Left renal cortex interstitium (tissue), 4 donors: ENCODE measurements around the gene ATP1B1. TPM values are rescaled to one million over a fixed set of nuclear protein-coding genes. Genes with fewer than 3 reads are reported as not detected.
"Not testable (repeated sequence)": the region's sequence is repeated elsewhere in the genome, so short reads cannot be mapped to it uniquely, and the experiment has no call there.

Experiments
- DNase-seq, 4 donors: peaks; one replicate each; pipeline ENCODE4 v3.0.0-alpha.2; 2013; ENCODE audit warnings: low read depth in 4 of 4, low spot score in 2 of 4, missing footprints in 1 of 4
- polyA plus RNA-seq, 4 donors: library from polyadenylated mRNA; unstranded; fragments of 120-200 nt; gene quantifications; one replicate each; pipeline ENCODE4 v1.2.1, GENCODE V29; 2013; ENCODE audit not compliant: insufficient read length in 4 of 4

ATP1B1 gene
- polyA plus RNA-seq, 4 donors = 422 to 555 (median 490) TPM

- DNase-seq = no peak
Measured at GRCh38 chr1:169138866-169139670, 32.6 kb downstream of the ATP1B1 start.

- no peak for DNase-seq
Measured at GRCh38 chr1:169141356-169141755, 34.9 kb downstream of the ATP1B1 start.

- DNase-seq = no peak
Measured at GRCh38 chr1:169142129-169142528, 35.6 kb downstream of the ATP1B1 start.

- DNase-seq = no peak
Measured at GRCh38 chr1:169143346-169143745, 36.9 kb downstream of the ATP1B1 start.

GRCh38 chr1:169143984-169144383, 37.5 kb downstream of the ATP1B1 start:
- DNase-seq = no peak

GRCh38 chr1:169144941-169145626, 38.6 kb downstream of the ATP1B1 start:
- DNase-seq = no peak

GRCh38 chr1:169146576-169147214, 40.2 kb downstream of the ATP1B1 start:
- DNase-seq = no peak

- DNase-seq = peak in 1 of 4 donors; percentile 52
Measured at GRCh38 chr1:169148472-169149252, 42.2 kb downstream of the ATP1B1 start.

- no peak for DNase-seq
Measured at GRCh38 chr1:169149555-169150286, 43.2 kb downstream of the ATP1B1 start.

GRCh38 chr1:169150641-169151337, 44.3 kb downstream of the ATP1B1 start:
- DNase-seq = no peak

GRCh38 chr1:169151338-169151837, 44.9 kb downstream of the ATP1B1 start:
- DNase-seq = no peak

GRCh38 chr1:169155675-169156074, 49.2 kb downstream of the ATP1B1 start:
- DNase-seq = no peak

GRCh38 chr1:169156580-169156979, 50.1 kb downstream of the ATP1B1 start:
- no peak for DNase-seq

GRCh38 chr1:169160845-169161495, 54.5 kb downstream of the ATP1B1 start:
- no peak for DNase-seq

- no peak for DNase-seq
Measured at GRCh38 chr1:169161496-169162194, 55.2 kb downstream of the ATP1B1 start.

- DNase-seq = no peak
Measured at GRCh38 chr1:169163059-169163458, 56.6 kb downstream of the ATP1B1 start.

- no peak for DNase-seq
Measured at GRCh38 chr1:169175461-169175860, 69.0 kb downstream of the ATP1B1 start.

GRCh38 chr1:169179431-169179830, 72.9 kb downstream of the ATP1B1 start:
- not testable (repeated sequence) for DNase-seq
